Stimulated activated CD4-positive, alpha-beta T cell treated with anti-CD3 and anti-CD28 coated beads, TNF-alpha, amount 100 ng/mL, for 48 hours (primary cell): ENCODE results near the gene SH3BP2.

Source experiments
- DNase-seq, 3 donors: peaks; one replicate each; pipeline ENCODE4 v3.0.0-alpha.2; 2020; ENCODE audit warnings: low read depth in 3 of 3

SH3BP2 gene

GRCh38 chr4:2792711-2793585, at the start of gene SH3BP2:
TSS of gene SH3BP2 (plus strand) at chr4:2793085. CDS start at chr4:2820618, 27,533 bp downstream.
- DNase-seq: peak in 2 of 3 donors; percentile 47 to 73

GRCh38 chr4:2743518-2744445, 49.1 kb upstream of the SH3BP2 start:
- DNase-seq: no peak

GRCh38 chr4:2744576-2745270, 48.2 kb upstream of the SH3BP2 start:
- no peak for DNase-seq

- DNase-seq: no peak
These were observed 47.4 kb upstream of the SH3BP2 start for GRCh38 chr4:2745516-2745915.

GRCh38 chr4:2745981-2746806, 46.7 kb upstream of the SH3BP2 start:
- DNase-seq: peak; percentile 90 to 95 (median 92)

GRCh38 chr4:2746891-2747695, 45.8 kb upstream of the SH3BP2 start:
- no peak for DNase-seq

- no peak for DNase-seq
These were observed 41.9 kb upstream of the SH3BP2 start for GRCh38 chr4:2750719-2751605.

GRCh38 chr4:2753436-2753835, 39.4 kb upstream of the SH3BP2 start:
- DNase-seq: no peak

GRCh38 chr4:2754848-2755819, 37.8 kb upstream of the SH3BP2 start:
- no peak for DNase-seq

- DNase-seq: peak; percentile 61 to 81 (median 64)
These were observed 36.8 kb upstream of the SH3BP2 start, which contains the start of gene TNIP2 for GRCh38 chr4:2755821-2756690. TSS of gene TNIP2 (minus strand) at chr4:2756336. CDS start at chr4:2756289, 47 bp downstream.

- no peak for DNase-seq
These were observed 36.1 kb upstream of the SH3BP2 start for GRCh38 chr4:2756691-2757350.

GRCh38 chr4:2757426-2757825, 35.5 kb upstream of the SH3BP2 start:
- no peak for DNase-seq

GRCh38 chr4:2761035-2761923, 31.6 kb upstream of the SH3BP2 start:
- DNase-seq: no peak

- no peak for DNase-seq
These were observed 30.8 kb upstream of the SH3BP2 start for GRCh38 chr4:2762048-2762447.
